Measurements from ENCODE around the gene DPP6. TPM values are rescaled to one million over a fixed set of nuclear protein-coding genes. Genes with fewer than 3 reads are reported as not detected.

The DPP6 gene
- total RNA-seq, 1 experiment from 2014 or later: 1.3 TPM

GRCh38 chr7:154767821-154768415, 715.7 kb downstream of the DPP6 start:
- DNase-seq (ENCODE audit: low read depth): peak; percentile 59

GRCh38 chr7:154769001-154769400, 716.8 kb downstream of the DPP6 start:
- peak; percentile 23 for DNase-seq (ENCODE audit: low read depth)

- DNase-seq (ENCODE audit: low read depth): no peak
Observed at GRCh38 chr7:154769527-154769926, 717.3 kb downstream of the DPP6 start.

- no peak for DNase-seq (ENCODE audit: low read depth)
Observed at GRCh38 chr7:154770361-154770760, 718.2 kb downstream of the DPP6 start.

- DNase-seq (ENCODE audit: low read depth): peak; percentile 79
Observed at GRCh38 chr7:154770962-154771361, 718.8 kb downstream of the DPP6 start.

- DNase-seq (ENCODE audit: low read depth): no peak
Observed at GRCh38 chr7:154774303-154774969, 722.2 kb downstream of the DPP6 start.

- DNase-seq (ENCODE audit: low read depth): no peak
Observed at GRCh38 chr7:154775681-154776080, 723.5 kb downstream of the DPP6 start.

- peak; percentile 47 for DNase-seq (ENCODE audit: low read depth)
Observed at GRCh38 chr7:154776350-154776749, 724.2 kb downstream of the DPP6 start.

- DNase-seq (ENCODE audit: low read depth): peak; percentile 92
Observed at GRCh38 chr7:154777023-154777422, 724.8 kb downstream of the DPP6 start.

- peak; percentile 69 for DNase-seq (ENCODE audit: low read depth)
Observed at GRCh38 chr7:154777489-154777888, 725.3 kb downstream of the DPP6 start.

GRCh38 chr7:154777908-154778307, 725.7 kb downstream of the DPP6 start:
- no peak for DNase-seq (ENCODE audit: low read depth)

- DNase-seq (ENCODE audit: low read depth): no peak
Observed at GRCh38 chr7:154781369-154782303, 729.4 kb downstream of the DPP6 start.

GRCh38 chr7:154783281-154783909, 731.2 kb downstream of the DPP6 start:
- no peak for DNase-seq (ENCODE audit: low read depth)

GRCh38 chr7:154785898-154786297, 733.7 kb downstream of the DPP6 start:
- DNase-seq (ENCODE audit: low read depth): no peak

- peak; percentile 73 for DNase-seq (ENCODE audit: low read depth)
Observed at GRCh38 chr7:154789404-154789803, 737.2 kb downstream of the DPP6 start.

GRCh38 chr7:154791611-154792010, 739.4 kb downstream of the DPP6 start:
- DNase-seq (ENCODE audit: low read depth): no peak

GRCh38 chr7:154792436-154793055, 740.3 kb downstream of the DPP6 start:
- no peak for DNase-seq (ENCODE audit: low read depth)

GRCh38 chr7:154794147-154794780, 742.1 kb downstream of the DPP6 start:
- DNase-seq (ENCODE audit: low read depth): peak; percentile 11

- DNase-seq (ENCODE audit: low read depth): no peak
Observed at GRCh38 chr7:154795014-154795413, 742.8 kb downstream of the DPP6 start.

GRCh38 chr7:154795437-154795836, 743.2 kb downstream of the DPP6 start:
- peak; percentile 29 for DNase-seq (ENCODE audit: low read depth)

- DNase-seq (ENCODE audit: low read depth): no peak
Observed at GRCh38 chr7:154804449-154804848, 752.3 kb downstream of the DPP6 start.
